Measurements from ENCODE around the gene TSPAN18.

GRCh38 chr11:44865866-44866272, 139.1 kb downstream of the TSPAN18 start:
- TF ChIP-seq POLR2AphosphoS5 (IDR thresholded peaks at IDR 0.05) (no peak), CTCF (IDR thresholded peaks at IDR 0.05) (no peak), EP300 (IDR thresholded peaks at IDR 0.05) (no peak)

Data from stomach (tissue), 4 donors.